Left kidney (tissue), 2 donors: ENCODE data around the gene TAAR2. TPM values are rescaled to one million over a fixed set of nuclear protein-coding genes. Genes with fewer than 3 reads are reported as not detected.
"Not testable (repeated sequence)": the region's sequence is repeated elsewhere in the genome, so short reads cannot be mapped to it uniquely, and the experiment has no call there.

ENCODE experiments used
- DNase-seq: peaks from one replicate; pipeline ENCODE4 v3.0.0-alpha.2; 2013
- polyA plus RNA-seq: library from polyadenylated mRNA; unstranded; fragments of 120-200 nt; gene quantifications from one replicate; pipeline ENCODE4 v1.2.1, GENCODE V29; 2013; ENCODE audit not compliant: insufficient read length

Gene TAAR2
- polyA plus RNA-seq, 1 donor = not detected

DNA sequence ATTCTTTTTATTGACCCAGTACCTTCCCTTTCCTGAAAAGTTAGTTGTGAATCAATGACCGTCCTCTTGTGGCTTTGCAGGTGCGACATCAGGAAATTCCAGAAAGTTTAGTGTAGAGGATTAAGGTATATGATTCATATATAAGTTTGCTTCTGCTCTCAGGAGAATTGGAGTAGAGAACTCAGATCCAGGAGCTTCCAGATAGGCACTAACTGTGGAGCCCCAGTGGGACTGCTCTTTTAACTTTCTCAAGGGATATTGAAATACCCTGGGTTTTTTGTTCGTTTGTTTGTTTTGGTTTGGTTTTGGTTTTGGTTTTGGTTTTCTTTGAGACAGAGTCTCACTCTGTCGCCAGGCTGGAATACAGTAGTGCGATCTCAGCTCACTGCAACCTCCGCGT is 9.5 kb downstream of the TAAR2 start:
- DNase-seq = no peak

DNA sequence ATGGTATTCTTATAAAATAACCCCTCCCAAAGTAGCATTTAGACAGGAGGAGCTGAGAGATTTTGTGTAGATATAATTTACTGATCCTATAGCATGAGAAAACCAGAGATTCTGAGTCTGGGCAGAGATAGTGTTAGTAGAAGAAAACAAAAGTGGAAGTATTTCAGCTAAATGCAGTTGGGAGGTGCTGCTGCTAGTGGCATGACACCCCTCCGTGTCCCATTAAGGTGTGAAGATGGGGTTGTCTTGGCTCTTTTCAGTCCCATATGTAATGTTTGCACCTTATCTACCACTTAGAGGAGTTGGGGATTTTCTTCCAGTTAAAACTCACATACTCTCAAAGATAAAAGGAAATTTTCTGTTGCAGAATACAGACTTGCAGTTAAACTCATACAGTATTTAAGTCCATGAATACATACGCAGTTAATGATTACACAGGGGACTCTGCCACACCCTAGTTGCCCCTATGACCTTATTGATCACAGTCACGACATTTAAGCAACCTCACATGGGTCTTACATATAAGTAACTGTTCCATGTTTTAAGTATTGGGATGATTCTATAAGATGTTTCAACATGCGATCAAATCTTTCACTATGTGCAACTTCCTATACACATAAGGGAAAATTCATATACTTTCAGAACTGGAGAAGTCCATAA is 11.5 kb downstream of the TAAR2 start:
- DNase-seq = no peak

DNA sequence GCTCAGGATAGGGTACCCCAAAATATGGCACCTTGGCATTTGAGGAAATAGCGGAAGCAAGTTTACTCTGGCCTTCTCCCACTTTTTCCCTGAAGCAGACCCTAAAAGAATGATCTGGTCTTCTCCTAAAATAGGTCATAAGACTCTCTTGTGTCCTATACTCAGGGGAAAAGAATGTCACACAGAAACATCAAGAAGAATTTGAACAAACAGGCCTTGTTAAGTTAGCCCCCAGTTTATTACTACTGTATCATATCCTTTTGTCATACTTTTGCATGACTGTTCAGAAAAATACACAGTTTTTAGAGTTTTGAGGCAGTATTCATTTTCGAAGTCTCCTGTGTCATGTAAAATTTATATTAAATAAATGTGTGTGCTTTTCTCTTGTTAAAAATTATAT is 12.5 kb downstream of the TAAR2 start:
- no peak for DNase-seq

DNA sequence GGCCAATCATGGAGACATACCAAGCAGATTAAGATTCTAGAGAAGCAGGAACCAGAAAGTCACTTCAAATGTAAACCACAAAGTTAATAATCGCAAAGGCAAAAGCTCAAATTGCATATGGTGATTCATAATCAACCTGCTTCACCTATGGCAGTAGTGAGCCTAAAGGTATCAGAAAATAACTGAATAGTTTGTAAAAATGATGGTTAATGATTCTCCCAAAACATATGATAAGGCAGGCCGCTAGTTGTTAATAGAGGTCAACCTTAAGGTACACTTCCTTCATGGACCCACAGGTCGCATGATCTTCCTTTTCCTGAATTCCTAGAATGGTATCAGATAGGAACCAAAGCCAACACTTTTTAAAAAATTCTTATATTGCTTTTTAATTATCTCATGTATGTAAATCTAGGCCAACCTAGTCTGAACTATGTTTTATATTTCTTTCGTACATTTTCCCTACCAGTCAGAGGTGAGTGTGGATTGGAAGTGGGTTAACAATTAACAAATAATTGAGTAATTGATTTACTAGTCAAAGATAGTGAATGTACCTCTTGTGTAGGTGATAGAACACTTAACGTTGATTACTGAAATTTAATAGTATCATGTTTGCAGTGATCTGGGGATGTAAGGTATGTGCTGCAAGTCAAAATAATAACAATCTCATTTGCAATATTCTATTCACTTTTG is 16.4 kb downstream of the TAAR2 start:
- DNase-seq = no peak

DNA sequence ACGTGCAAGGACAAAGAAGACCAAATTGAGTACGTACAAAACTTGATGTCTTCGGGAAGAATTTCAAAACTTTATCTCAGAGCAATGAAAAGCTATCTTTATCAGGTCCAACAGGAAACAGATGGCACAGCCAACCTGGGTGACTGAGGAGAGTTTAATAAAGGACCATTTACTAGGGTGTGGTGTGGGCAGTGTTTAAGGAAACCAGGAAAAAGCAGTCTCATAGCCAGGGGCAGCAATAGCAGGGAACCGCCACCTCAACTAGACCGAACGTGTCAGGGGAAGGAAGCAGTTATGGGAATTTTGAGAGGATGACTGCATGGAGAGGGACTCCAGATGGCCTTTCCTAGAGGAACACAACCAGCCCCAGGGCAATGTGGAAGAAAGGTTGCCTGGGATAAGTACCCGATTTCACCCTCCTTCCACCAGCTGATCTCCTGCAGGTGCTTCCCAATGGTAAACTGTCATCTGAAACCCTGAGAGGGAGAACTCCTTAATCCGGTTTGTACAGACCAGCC is 19.4 kb downstream of the TAAR2 start:
- DNase-seq = no peak

DNA sequence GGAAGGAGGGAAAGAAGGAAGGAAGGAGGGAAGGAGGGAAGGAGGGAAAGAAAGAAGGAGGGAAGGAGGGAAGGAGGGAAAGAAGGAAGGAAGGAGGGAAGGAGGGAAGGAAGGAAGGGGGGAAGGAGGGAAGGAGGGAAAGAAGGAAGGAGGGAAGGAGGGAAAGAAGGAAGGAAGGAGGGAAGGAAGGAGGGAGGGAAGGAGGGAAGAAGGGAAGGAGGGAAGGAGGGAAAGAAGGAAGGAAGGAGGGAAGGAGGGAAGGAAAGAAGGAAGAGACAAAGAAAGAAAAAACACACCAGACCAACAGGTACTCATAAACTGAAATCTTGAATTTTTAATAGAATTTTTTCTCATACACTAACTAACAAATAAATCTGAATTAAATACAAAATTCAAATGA is 23.2 kb downstream of the TAAR2 start:
- not testable (repeated sequence) for DNase-seq

DNA sequence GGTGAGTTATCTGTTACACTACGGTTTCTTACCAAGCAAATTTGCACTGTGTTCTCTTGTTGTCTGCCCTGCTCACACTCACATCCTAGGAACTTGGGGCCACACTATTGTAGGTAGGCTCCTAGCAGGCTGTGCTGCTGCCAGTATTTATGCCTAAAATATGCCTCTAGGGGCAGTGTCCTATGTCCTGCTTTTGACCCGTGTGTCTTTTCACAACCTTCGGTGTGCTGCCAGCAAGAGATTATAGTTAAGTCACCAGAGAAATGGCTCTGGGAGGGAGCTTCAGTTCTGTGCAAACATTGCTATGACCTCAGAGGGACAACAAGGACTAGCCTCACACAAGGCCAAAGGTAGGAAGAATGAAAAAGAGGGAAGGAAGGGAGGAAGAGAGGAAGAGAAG is 25.6 kb downstream of the TAAR2 start:
- no peak for DNase-seq

DNA sequence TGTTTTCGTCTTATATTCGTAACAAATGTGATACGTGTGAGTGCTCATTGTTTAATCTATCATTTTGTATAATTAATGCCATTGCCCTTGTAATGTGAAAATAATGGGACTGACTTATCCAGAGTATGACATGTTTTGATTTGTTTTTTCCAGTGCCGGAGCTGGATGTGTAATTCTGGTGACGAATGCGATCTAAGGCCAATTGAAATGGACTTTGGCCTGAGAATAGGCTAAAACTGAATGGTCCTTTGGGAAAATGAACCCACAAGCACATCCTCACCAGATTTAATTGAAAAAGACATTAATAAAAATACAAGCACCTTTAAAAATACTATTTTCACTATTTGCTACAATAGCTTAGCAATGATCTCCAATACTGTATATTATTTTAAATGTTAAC is 27.9 kb downstream of the TAAR2 start:
- no peak for DNase-seq

DNA sequence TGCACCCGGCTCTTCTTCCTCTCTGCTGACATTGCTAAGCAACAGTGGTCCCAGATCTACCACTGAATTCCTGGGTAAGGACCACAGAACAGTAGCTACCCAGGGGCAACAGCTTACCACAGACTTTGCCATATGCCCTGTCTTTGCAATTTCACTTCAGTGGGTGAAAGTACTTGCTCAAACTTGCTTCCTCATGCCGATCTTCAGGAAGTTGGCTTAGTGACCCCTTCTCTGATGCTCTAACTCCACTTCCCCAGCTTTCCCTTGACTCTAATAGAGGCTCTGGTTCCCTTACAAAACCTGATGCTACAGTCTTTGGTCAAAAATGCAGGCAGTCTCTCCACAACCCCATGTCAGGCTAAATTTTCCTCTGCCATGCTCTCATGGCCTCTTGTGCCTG is 31.2 kb downstream of the TAAR2 start:
- DNase-seq = no peak

DNA sequence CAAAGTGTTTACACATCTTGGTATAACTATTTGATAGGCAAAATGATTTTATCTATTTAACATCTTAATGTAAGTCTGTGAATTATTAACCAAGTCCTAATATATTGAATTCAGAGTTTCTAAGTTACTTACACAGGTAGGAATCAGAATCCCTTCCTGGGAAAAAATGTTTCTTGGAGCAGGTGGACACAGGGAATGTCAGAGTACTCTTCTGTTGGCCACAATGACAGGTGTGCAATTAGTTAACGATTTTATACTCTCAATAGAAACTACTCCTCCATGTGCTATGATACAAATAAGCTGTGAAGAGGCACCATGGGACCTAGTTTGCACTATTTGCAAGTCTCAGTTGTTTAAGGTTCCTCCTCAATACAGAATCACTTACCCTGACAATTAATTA is 33.7 kb downstream of the TAAR2 start:
- no peak for DNase-seq

DNA sequence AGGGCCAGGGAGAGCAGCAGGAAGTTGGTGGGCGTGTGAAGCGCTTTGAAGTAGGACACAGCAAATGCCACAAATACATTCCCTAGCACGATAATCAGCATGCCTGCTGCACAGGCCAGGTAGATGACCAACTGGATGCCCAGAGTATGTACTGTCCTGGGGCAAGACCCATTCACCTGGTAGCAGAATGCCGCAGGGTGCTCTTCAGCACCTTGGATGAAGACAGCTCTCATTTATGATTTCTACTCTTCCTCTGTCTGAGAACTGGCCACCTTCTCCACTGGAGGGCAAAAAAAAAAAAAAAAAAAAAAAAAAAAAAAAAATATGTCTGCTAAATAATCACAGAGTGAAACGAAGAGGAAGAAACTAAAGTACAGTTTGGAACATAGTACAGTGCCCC is 34.6 kb downstream of the TAAR2 start, which contains the start of gene TAAR5:
TSS of gene TAAR5 (minus strand) at position 288 of the 400 bp plus-strand sequence. CDS start at position 233, 55 bp downstream.
- DNase-seq = no peak

DNA sequence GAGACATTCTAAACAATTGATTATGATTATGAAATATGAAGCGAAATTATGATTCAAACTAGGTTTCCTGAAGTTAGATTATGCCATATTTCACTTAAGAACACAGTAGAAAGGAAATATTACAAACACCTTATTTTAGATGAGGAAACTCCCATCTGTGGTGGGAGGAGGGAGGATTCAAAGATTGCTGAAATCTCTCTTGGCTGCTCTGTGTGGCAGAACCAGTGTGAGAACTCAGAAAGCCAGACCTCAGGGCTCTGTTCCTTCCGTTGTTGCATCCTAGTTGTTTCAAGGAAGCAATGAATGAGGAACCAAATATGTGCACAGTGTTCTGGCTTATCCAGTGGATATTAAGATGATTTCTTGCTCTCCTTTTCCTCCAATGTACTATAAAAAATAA is 36.7 kb downstream of the TAAR2 start:
- no peak for DNase-seq

DNA sequence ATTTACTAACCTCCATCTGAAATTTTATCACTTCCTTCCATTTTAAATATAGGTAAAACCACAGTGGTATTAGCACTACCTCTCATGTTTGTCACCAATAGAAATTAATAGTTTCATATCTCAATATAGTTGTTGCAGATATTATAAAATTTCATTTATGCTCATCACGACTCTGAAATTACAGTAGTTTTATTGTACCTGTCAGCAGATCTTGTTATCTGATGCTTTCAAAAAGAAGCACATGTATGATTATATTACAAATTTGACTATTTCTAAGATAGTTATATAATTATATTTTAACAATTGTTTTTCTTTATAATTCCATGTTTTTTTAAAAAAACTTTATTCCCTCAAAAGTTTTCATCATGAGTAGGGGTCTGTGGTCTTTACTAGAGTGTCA is 39.4 kb downstream of the TAAR2 start:
- no peak for DNase-seq

DNA sequence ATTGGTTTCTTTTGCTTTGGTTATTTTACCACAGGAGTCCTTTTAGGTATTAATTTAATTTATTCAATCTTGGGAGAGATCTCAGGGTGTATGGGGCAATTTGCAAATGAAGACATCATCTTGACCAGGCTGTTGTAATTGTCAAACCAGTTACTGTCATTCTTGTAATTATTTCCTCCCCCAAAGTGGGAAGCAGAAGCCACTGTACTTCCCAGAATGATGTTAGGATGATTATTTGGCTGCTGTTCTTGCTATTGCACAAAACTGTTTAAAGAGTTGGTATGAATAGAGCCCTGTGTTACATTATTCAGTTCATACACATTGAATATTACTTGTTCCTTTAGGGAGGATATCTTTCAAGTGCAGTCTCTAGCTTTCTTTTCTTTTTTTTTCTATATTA is 52.3 kb downstream of the TAAR2 start:
- no peak for DNase-seq

DNA sequence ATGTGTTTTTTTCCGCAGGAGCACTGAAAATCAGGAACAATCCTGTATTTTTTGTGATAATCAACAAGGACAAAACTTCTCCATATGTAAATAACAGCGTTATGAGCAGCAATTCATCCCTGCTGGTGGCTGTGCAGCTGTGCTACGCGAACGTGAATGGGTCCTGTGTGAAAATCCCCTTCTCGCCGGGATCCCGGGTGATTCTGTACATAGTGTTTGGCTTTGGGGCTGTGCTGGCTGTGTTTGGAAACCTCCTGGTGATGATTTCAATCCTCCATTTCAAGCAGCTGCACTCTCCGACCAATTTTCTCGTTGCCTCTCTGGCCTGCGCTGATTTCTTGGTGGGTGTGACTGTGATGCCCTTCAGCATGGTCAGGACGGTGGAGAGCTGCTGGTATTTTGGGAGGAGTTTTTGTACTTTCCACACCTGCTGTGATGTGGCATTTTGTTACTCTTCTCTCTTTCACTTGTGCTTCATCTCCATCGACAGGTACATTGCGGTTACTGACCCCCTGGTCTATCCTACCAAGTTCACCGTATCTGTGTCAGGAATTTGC is 53.8 kb downstream of the TAAR2 start, which contains the start of gene TAAR6:
TSS of gene TAAR6 (plus strand) at position 102 of the 557 bp plus-strand sequence. CDS start at position 102, 0 bp downstream.
- no peak for DNase-seq

DNA sequence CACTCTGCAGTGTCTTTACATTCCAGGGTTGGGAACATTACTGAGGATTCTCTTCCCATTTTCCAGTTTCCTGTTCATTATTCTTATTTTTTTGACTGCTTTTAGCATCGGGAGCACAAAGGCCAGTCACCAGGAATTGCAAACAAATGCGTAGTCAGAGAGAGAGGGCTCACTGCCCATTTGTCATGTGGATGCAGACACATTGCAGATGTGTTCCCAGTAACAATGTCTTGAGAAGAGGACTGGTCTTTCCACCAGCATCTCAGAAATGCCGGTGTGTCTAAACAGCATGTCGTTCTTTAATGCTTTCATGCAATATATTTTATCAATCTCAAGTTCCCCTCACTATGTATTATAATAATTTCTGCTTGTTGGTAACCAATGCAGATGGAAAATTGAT is 54.9 kb downstream of the TAAR2 start:
- no peak for DNase-seq

DNA sequence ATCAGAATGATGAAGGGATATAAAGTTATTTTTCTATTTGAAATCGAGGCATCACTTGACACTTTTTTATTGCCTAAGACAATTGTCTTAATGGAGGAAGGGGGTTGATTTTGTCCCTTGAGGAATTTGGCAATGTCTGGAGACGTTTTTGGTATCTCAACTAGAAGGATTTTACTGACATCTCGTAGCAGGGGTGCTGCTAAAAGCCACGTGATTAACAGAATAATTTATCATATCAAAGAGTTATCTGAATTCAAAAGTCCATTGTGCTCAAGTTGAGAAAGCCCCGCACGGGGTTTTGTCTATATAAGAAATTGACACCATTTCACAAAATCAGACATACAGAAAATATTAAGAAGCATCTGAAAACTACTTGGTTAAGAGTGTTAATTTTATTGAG is 55.5 kb downstream of the TAAR2 start:
- no peak for DNase-seq

DNA sequence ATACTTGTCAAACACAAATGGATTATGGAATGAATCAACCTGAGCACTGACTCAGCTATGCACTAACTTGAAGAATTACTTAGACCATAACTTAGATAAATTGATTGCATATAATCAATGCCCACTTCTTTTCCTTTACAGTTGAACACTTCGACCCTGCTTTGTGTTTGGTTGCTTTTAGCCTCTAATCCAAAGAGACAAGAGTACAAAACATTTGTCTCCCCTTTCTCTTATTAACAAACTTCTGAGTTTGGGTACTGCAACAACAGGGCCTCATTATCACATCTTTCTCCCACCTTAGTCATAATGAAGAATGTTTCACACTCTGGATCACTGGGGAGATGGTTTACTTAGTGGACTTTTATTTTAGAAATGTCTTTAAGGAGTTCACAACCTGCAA is 56.5 kb downstream of the TAAR2 start:
- DNase-seq = no peak

Other genes with a start within 250 kb of the TAAR2 start
- 197 TPM for gene MOXD1, start 222.8 kb downstream of the TAAR2 start, polyA plus RNA-seq
- 86.6 TPM for gene STX7, start 111.2 kb downstream of the TAAR2 start, polyA plus RNA-seq
- not detected for gene TAAR9, start 86.0 kb downstream of the TAAR2 start, polyA plus RNA-seq
- gene TAAR8, start 71.6 kb downstream of the TAAR2 start, polyA plus RNA-seq = not detected
- gene TAAR6, start 54.0 kb downstream of the TAAR2 start, polyA plus RNA-seq = 0.18 TPM
- gene TAAR5, start 34.5 kb downstream of the TAAR2 start, polyA plus RNA-seq = not detected
- gene TAAR1, start 34.9 kb upstream of the TAAR2 start, polyA plus RNA-seq = not detected
- gene VNN1, start 89.8 kb upstream of the TAAR2 start, polyA plus RNA-seq = 0.23 TPM
- 2.4 TPM for gene VNN2, start 133.6 kb upstream of the TAAR2 start, polyA plus RNA-seq
- 36.0 TPM for gene SLC18B1, start 174.4 kb upstream of the TAAR2 start, polyA plus RNA-seq
- 1,696 TPM for gene RPS12, start 190.3 kb upstream of the TAAR2 start, polyA plus RNA-seq